Type B pancreatic cell (in vitro differentiated cells): ENCODE data around the gene UACA. TPM values are rescaled to one million over a fixed set of nuclear protein-coding genes. Genes with fewer than 3 reads are reported as not detected.

ENCODE experiments used
- DNase-seq: peaks from one replicate; pipeline ENCODE4 v3.0.0; 2021; ENCODE audit warnings: mixed read lengths; ENCODE audit not compliant: unreplicated experiment; ENCODE audit errors: extremely low spot score
- H3K27ac Mint-ChIP-seq: 2 replicates; pipeline ENCODE4 v1.8.0; 2021; ENCODE audit warnings: mild to moderate bottlenecking, mixed read lengths
- H3K27me3 Mint-ChIP-seq: 2 replicates; pipeline ENCODE4 v1.8.0; 2021; ENCODE audit warnings: mixed read lengths
- H3K36me3 Mint-ChIP-seq: 2 replicates; pipeline ENCODE4 v1.8.0; 2021; ENCODE audit warnings: mixed read lengths
- H3K4me1 Mint-ChIP-seq: one replicate; pipeline ENCODE4 v1.8.0; 2021; ENCODE audit warnings: mixed read lengths; ENCODE audit not compliant: unreplicated experiment
- H3K4me3 Mint-ChIP-seq: 2 replicates; pipeline ENCODE4 v1.8.0; 2021; ENCODE audit warnings: mild to moderate bottlenecking, mixed read lengths
- H3K9me3 Mint-ChIP-seq: 2 replicates; pipeline ENCODE4 v1.8.0; 2021; ENCODE audit warnings: mixed read lengths
- CTCF ChIP-seq: fragments of 200-600 bp; sonication (generic); conservative IDR thresholded peaks from 2 replicates; pipeline ENCODE4 v1.5.0; 2021; ENCODE audit warnings: antibody characterized with exemption, mild to moderate bottlenecking
- total RNA-seq: library from RNA; stranded (reverse); gene quantifications from 2 replicates; pipeline ENCODE4 v1.2.1, GENCODE V29; 2021; ENCODE audit warnings: low replicate concordance

UACA gene
- total RNA-seq, 1 donor from 2014 or later, result 36.4 TPM

- Mint-ChIP-seq H3K27me3 (peaks cover 14% of the 10 kb centered on the region), H3K27ac (no peak overlapping the region), H3K9me3 (no peaks in the 10 kb centered on the region), H3K4me1 (peaks cover 38% of the 10 kb centered on the region), H3K4me3 (no peak overlapping the region), H3K36me3 (no peaks in the 10 kb centered on the region)
- TF ChIP-seq CTCF, result no peak
- DNase-seq, result no peak
These were observed 129.4 kb downstream of the UACA start for GRCh38 chr15:70633991-70634390.

- DNase-seq, result no peak
- TF ChIP-seq CTCF, result no peak
- no peak overlapping the region for H3K27ac Mint-ChIP-seq
- peak overlapping the region; percentile 1 for H3K4me3 Mint-ChIP-seq
- no peaks in the 10 kb centered on the region for H3K36me3 Mint-ChIP-seq
- peaks cover 19% of the 10 kb centered on the region for H3K27me3 Mint-ChIP-seq
- no peaks in the 10 kb centered on the region for H3K9me3 Mint-ChIP-seq
- peaks cover 44% of the 10 kb centered on the region for H3K4me1 Mint-ChIP-seq
These were observed 130.1 kb downstream of the UACA start for GRCh38 chr15:70633103-70633831.

- Mint-ChIP-seq H3K36me3 (no peaks in the 10 kb centered on the region), H3K4me1 (peaks cover 51% of the 10 kb centered on the region), H3K27me3 (peaks cover 19% of the 10 kb centered on the region), H3K9me3 (no peaks in the 10 kb centered on the region), H3K27ac (no peak overlapping the region), H3K4me3 (no peak overlapping the region)
- DNase-seq, result no peak
- no peak for TF ChIP-seq CTCF
These were observed 130.8 kb downstream of the UACA start for GRCh38 chr15:70632491-70633102.

- Mint-ChIP-seq H3K27me3 (peaks cover 19% of the 10 kb centered on the region), H3K9me3 (no peaks in the 10 kb centered on the region), H3K4me3 (no peak overlapping the region), H3K27ac (no peak overlapping the region), H3K36me3 (no peaks in the 10 kb centered on the region), H3K4me1 (peaks cover 54% of the 10 kb centered on the region)
- DNase-seq, result no peak
- no peak for TF ChIP-seq CTCF
These were observed 131.3 kb downstream of the UACA start for GRCh38 chr15:70632079-70632478.

GRCh38 chr15:70629735-70630273 lies 133.6 kb downstream of the UACA start:
- TF ChIP-seq CTCF, result no peak
- H3K36me3 Mint-ChIP-seq, result no peaks in the 10 kb centered on the region
- H3K27ac Mint-ChIP-seq, result no peak overlapping the region
- peaks cover 17% of the 10 kb centered on the region for H3K27me3 Mint-ChIP-seq
- H3K4me1 Mint-ChIP-seq, result peaks cover 56% of the 10 kb centered on the region
- no peaks in the 10 kb centered on the region for H3K9me3 Mint-ChIP-seq
- no peak for DNase-seq
- no peak overlapping the region for H3K4me3 Mint-ChIP-seq
